NT2/D1 (cell line): ENCODE results near the gene CCDC92.

Experiments used
- SUZ12 ChIP-seq: IDR thresholded peaks from 2 replicates; pipeline ENCODE4 v1.6.1; 2011; ENCODE audit not compliant: insufficient read length, insufficient read depth; ENCODE audit errors: extremely low read depth
- YY1 ChIP-seq: IDR thresholded peaks from 2 replicates; pipeline ENCODE4 v1.6.1; 2011; ENCODE audit not compliant: insufficient read length, insufficient read depth
- ZNF274 ChIP-seq: IDR thresholded peaks from 2 replicates; pipeline ENCODE4 v1.6.1; 2011; ENCODE audit warnings: mild to moderate bottlenecking, low read depth, low read length

DNA sequence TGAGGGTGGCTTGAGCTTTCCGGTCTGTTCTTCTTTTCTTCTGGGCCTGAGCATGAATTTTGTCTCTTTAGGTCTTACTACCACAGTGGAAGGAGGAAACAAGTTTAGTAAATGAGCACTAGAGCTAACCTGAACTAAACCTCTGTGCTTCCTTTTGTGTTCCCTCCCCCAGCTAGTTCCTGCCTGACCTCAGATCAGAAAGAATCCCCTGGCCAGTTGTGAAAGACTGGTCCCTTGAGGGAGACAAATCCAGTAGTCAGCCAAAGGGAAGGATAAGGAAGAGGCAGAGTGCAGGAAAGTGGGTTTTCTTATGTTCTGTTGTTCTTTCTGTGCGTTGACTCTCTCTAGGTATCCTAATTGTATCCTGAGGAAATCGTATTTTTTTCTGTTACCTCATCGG is 17.9 kb upstream of the CCDC92 start:
- TF ChIP-seq SUZ12 = no peak
- TF ChIP-seq YY1 = no peak
- TF ChIP-seq ZNF274 = no peak
